WERI-Rb-1 (cell line): Measurements from ENCODE around the gene LANCL3.
"Not testable (repeated sequence)": the region's sequence is repeated elsewhere in the genome, so short reads cannot be mapped to it uniquely, and the experiment has no call there.

Experiments used
- DNase-seq: peaks from one replicate; pipeline ENCODE4 v3.0.0-alpha.2; 2020
- H3K27ac ChIP-seq: fragments of 250-450 bp; sonication (Bioruptor Pico); 2 replicates; pipeline ENCODE4 v1.5.1; 2020; ENCODE audit warnings: mild to moderate bottlenecking, moderate library complexity
- H3K27me3 ChIP-seq: fragments of 250-450 bp; sonication (Bioruptor Pico); 2 replicates; pipeline ENCODE4 v1.5.1; 2021; ENCODE audit warnings: mild to moderate bottlenecking, low read depth, moderate library complexity; ENCODE audit not compliant: insufficient read depth, severe bottlenecking
- H3K36me3 ChIP-seq: fragments of 250-450 bp; sonication (Bioruptor Pico); 2 replicates; pipeline ENCODE4 v1.5.1; 2020; ENCODE audit warnings: mild to moderate bottlenecking, moderate library complexity
- H3K4me3 ChIP-seq: 2 replicates; pipeline ENCODE4 v1.5.1; 2011; ENCODE audit warnings: low read depth, mild to moderate bottlenecking, control low read depth, low read length
- H3K9me3 ChIP-seq: fragments of 250-450 bp; sonication (Bioruptor Pico); 2 replicates; pipeline ENCODE4 v1.5.1; 2021; ENCODE audit warnings: mild to moderate bottlenecking, moderate library complexity; ENCODE audit not compliant: severe bottlenecking
- TF ChIP-seq, protein P1 (sequence below): IDR thresholded peaks from 2 replicates; pipeline ENCODE4 v1.5.1; 2011; ENCODE audit warnings: low read depth, mild to moderate bottlenecking, control low read depth, inconsistent platforms, low read length

Gene LANCL3

DNA sequence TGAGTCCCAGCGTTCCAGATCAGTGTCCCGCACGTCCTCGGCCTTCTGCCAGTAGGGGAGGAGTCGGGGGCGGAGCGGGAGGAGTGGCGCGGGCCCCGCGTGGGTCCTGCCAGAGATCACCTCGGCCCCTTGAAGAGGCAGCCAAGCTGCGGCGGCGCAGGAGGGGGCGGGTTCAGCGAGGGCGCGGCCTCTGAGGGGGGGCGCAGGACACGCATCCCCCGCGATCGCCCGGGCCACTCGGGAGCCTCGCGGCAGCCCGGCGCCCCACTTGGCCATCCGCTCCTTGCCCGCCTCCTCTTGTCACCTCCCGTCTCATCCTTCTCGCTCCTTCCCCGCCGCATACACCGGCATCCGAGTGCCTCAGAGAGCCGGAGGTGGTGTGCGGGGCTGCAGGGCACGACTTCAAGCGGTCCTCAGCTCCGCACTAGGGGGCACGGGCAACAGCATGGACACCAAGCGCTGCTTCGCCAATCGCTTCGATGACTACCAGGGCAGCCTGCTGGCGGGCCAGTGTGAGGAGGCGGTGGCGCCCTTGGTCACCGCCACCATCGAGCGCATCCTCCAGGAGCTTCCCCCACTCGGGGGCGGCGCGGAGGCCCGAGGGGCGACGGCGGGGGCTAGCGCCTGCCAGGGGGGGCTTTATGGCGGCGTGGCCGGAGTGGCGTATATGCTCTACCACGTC, at the start of gene LANCL3:
LANCL3 (plus strand) TSS at position 236 of the 682 bp plus-strand sequence; CDS start at position 446, 210 bp downstream.
- H3K9me3 ChIP-seq, H3K4me3 ChIP-seq, H3K27ac ChIP-seq, H3K36me3 ChIP-seq, H3K27me3 ChIP-seq, DNase-seq: not testable (repeated sequence)

- H3K27me3 ChIP-seq, DNase-seq, H3K9me3 ChIP-seq, H3K36me3 ChIP-seq, H3K4me3 ChIP-seq, H3K27ac ChIP-seq: not testable (repeated sequence)
These were observed 47.8 kb upstream of the LANCL3 start for GRCh38 chrX:37523673-37524072.

GRCh38 chrX:37541991-37542390, 29.5 kb upstream of the LANCL3 start:
- TF ChIP-seq, protein P1, sequence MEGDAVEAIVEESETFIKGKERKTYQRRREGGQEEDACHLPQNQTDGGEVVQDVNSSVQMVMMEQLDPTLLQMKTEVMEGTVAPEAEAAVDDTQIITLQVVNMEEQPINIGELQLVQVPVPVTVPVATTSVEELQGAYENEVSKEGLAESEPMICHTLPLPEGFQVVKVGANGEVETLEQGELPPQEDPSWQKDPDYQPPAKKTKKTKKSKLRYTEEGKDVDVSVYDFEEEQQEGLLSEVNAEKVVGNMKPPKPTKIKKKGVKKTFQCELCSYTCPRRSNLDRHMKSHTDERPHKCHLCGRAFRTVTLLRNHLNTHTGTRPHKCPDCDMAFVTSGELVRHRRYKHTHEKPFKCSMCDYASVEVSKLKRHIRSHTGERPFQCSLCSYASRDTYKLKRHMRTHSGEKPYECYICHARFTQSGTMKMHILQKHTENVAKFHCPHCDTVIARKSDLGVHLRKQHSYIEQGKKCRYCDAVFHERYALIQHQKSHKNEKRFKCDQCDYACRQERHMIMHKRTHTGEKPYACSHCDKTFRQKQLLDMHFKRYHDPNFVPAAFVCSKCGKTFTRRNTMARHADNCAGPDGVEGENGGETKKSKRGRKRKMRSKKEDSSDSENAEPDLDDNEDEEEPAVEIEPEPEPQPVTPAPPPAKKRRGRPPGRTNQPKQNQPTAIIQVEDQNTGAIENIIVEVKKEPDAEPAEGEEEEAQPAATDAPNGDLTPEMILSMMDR, result no peak
- no peaks in the 10 kb centered on the region for H3K27me3 ChIP-seq
- no peak for DNase-seq
- no peaks in the 10 kb centered on the region for H3K36me3 ChIP-seq
- H3K4me3 ChIP-seq, result no peak overlapping the region
- no peaks in the 10 kb centered on the region for H3K9me3 ChIP-seq
- no peak overlapping the region for H3K27ac ChIP-seq

DNA sequence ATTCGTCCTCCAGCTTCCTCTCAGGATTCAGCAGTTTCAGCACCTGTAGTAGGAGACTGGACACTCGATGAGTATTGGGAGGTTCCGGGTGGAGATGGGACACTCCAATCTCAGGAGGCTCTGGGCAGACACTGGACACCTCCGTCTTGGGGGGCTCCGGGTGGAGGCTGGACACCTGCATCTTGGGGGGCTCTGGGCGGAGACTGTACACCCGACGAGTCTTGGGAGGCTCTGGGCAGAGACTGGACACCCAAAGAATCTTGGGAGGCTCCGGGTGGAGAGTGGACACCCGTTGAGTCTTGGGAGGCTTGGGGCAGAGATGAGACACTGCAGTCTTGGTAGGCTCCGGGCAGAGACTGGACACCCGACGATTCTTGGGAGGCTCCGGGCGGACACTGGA, 28.7 kb upstream of the LANCL3 start:
- Histone ChIP-seq H3K36me3 (no peaks in the 10 kb centered on the region), H3K4me3 (no peak overlapping the region), H3K9me3 (no peaks in the 10 kb centered on the region), H3K27me3 (no peaks in the 10 kb centered on the region), H3K27ac (no peak overlapping the region)
- TF ChIP-seq, protein P1, result no peak
- DNase-seq, result no peak

DNA sequence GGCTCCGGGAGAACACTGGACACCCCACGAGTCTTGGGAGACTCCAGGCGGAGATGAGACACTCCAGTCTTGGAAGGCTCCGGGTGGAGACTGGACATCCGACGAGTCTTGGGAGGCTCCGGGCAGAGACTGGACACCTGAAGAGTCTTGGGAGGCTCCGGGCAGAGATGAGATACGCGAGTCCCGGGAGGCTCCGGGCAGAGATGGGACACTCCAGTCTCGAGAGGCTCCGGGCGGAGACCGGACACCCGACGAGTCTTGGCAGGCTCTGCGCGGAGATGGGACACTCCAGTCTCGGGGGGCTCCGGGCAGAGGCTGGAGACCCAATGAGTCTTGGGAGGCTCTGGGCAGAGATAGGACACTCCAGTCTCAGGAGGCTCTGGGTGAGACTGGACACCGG, 28.1 kb upstream of the LANCL3 start:
- no peaks in the 10 kb centered on the region for H3K36me3 ChIP-seq
- TF ChIP-seq, protein P1, result no peak
- H3K27me3 ChIP-seq, result no peaks in the 10 kb centered on the region
- no peak overlapping the region for H3K27ac ChIP-seq
- H3K9me3 ChIP-seq, result no peaks in the 10 kb centered on the region
- H3K4me3 ChIP-seq, result no peak overlapping the region
- no peak for DNase-seq

DNA sequence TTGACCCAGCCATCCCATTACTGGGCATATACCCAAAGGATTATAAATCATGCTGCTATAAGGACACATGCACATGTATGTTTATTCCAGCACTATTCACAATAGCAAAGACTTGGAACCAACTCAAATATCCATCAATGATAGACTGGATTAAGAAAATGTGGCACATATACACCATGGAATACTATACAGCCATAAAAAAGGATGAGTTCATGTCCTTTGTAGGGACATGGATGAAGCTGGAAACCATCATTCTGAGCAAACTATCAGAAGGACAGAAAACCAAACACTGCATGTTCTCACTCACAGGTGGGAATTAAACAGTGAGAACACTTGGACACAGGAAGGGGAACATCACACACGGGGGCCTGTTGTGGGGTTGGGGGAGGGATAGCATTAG, 26.9 kb upstream of the LANCL3 start:
- not testable (repeated sequence) for H3K9me3 ChIP-seq, H3K36me3 ChIP-seq, DNase-seq, H3K27me3 ChIP-seq, H3K4me3 ChIP-seq, H3K27ac ChIP-seq

GRCh38 chrX:37545066-37545465, 26.4 kb upstream of the LANCL3 start:
- H3K9me3 ChIP-seq, result no peaks in the 10 kb centered on the region
- H3K36me3 ChIP-seq, result no peaks in the 10 kb centered on the region
- TF ChIP-seq, protein P1, result no peak
- no peak for DNase-seq
- no peaks in the 10 kb centered on the region for H3K27me3 ChIP-seq
- no peak overlapping the region for H3K27ac ChIP-seq
- no peak overlapping the region for H3K4me3 ChIP-seq

GRCh38 chrX:37549619-37550018, 21.8 kb upstream of the LANCL3 start:
- H3K9me3 ChIP-seq, H3K36me3 ChIP-seq: not testable (repeated sequence)

More at GRCh38 chrX:37549619-37550018, 21.8 kb upstream of the LANCL3 start:
- not testable (repeated sequence) for H3K27me3 ChIP-seq, DNase-seq, H3K4me3 ChIP-seq, H3K27ac ChIP-seq
